Ishikawa (cell line): Measurements from ENCODE around the gene DST.

Source experiments
- CEBPB ChIP-seq: IDR thresholded peaks from 2 replicates; pipeline ENCODE4 v1.6.1; 2012
- CREB1 ChIP-seq: IDR thresholded peaks from 2 replicates; pipeline ENCODE4 v1.6.1; 2012; ENCODE audit warnings: low read depth
- EGR1 ChIP-seq: IDR thresholded peaks from 2 replicates; pipeline ENCODE4 v1.6.1; 2012
- EP300 ChIP-seq: IDR thresholded peaks from 2 replicates; pipeline ENCODE4 v1.6.1; 2012; ENCODE audit warnings: borderline replicate concordance
- FOXM1 ChIP-seq: IDR thresholded peaks from 2 replicates; pipeline ENCODE4 v1.6.1; 2012; ENCODE audit warnings: low read depth, borderline replicate concordance
- MAX ChIP-seq: IDR thresholded peaks from 2 replicates; pipeline ENCODE4 v1.6.1; 2012
- NFIC ChIP-seq: IDR thresholded peaks from 2 replicates; pipeline ENCODE4 v1.6.1; 2012
- RAD21 ChIP-seq: IDR thresholded peaks from 2 replicates; pipeline ENCODE4 v1.6.1; 2012; ENCODE audit warnings: low read depth
- TAF1 ChIP-seq: IDR thresholded peaks from 2 replicates; pipeline ENCODE4 v1.6.1; 2012; ENCODE audit warnings: low read depth, mild to moderate bottlenecking
- TCF12 ChIP-seq: IDR thresholded peaks from 2 replicates; pipeline ENCODE4 v1.6.1; 2012; ENCODE audit warnings: low read depth
- TEAD4 ChIP-seq: IDR thresholded peaks from 2 replicates; pipeline ENCODE4 v1.6.1; 2012
- YY1 ChIP-seq: IDR thresholded peaks from 2 replicates; pipeline ENCODE4 v1.6.1; 2012; ENCODE audit warnings: low read depth
- ZBTB7A ChIP-seq: IDR thresholded peaks from 2 replicates; pipeline ENCODE4 v1.6.1; 2012; ENCODE audit warnings: low read depth
- TF ChIP-seq, protein P1 (sequence below): IDR thresholded peaks from 2 replicates; pipeline ENCODE4 v1.6.1; 2012
- TF ChIP-seq, protein P2 (sequence below): IDR thresholded peaks from 2 replicates; pipeline ENCODE4 v1.6.1; 2012; ENCODE audit warnings: low read depth, mild to moderate bottlenecking

Gene DST

DNA sequence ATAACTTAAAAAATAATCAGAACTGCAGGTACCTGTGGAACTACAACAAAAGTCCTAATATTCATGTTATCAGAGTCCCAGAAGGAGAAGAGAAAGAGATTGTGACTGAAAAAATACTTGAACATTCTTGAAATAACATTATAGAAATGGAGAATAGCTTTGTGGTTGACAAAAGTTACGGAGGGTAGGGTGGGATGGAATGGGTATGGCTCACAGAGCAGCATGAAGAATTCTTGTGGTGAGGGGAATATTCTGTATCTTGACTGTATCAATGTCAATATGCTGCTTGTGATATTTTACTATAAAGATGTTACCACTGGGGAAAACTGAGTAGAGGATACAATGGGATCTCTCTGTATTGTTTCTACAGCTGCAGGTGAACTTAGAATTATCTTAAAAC, 122.5 kb downstream of the DST start:
- TF ChIP-seq, protein P1, sequence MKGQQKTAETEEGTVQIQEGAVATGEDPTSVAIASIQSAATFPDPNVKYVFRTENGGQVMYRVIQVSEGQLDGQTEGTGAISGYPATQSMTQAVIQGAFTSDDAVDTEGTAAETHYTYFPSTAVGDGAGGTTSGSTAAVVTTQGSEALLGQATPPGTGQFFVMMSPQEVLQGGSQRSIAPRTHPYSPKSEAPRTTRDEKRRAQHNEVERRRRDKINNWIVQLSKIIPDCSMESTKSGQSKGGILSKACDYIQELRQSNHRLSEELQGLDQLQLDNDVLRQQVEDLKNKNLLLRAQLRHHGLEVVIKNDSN, result no peak
- no peak for TF ChIP-seq MAX
- no peak for TF ChIP-seq YY1
- TF ChIP-seq TAF1, result no peak
- no peak for TF ChIP-seq NFIC
- TF ChIP-seq EGR1, result no peak
- no peak for TF ChIP-seq FOXM1
- TF ChIP-seq ZBTB7A, result no peak
- no peak for TF ChIP-seq TEAD4

DNA sequence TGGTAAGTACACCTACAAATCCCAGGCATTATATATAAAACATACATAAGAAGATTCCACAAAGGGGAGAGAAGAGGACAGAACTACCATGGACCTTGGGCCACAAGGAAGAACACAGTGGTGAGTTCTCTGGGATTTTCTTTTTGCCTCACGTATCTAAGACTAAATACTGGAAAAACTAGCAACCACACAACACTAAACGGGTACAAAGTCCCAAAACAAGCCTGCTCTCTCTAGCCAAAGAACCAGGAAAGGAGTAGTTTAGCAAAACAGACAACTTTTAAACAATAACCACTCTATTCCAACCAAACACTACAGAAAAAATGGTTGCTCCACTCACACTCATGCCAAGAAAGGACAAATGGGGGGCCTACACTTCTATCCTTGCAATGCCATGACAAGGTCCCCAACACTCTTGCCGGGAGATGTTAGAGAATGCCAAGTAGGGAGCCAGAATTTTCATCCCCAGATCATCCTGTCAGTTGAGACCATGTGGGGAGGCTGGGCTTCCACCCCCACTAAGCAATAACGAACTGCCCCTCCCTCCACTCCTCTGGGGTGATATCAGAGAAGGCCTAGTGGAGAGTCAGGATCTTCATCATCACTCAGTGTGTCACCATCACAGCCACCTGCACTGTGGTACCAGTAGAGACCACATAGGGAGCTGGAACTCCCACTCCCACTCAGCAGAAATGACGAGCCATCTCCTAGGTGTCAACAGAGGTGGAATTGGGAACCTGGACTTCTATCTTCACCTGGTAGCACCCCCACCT, 123.5 kb downstream of the DST start:
- TF ChIP-seq, protein P1, result no peak
- TF ChIP-seq NFIC (no peak), FOXM1 (no peak)

DNA sequence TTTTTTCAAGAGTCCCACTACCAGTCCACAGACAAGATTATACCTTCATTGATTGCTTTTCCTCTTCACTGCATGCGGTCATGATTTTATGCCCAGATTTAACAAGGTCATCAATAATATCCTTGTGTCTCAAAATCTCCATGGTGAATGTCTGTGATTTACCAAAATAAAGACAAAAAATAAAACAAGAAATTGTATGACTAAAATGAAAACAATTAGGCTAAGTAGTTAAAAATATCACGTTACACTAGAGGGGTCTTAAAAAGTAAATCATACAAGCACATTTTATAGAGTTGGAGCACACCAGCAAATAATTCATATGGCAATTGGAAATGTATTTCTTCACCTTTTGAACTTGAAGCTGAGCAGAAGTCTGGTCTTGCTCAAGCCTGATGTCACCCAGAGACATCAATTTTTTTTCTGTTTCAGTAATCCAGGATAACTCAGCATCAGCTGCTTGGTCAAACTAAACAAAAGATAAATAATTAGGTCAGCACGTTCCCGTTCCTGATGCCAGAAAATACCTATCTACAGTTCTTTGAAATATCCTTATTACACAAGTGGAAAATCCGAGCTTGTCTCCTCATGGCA, 125.4 kb downstream of the DST start:
- no peak for TF ChIP-seq ZBTB7A
- no peak for TF ChIP-seq TCF12
- TF ChIP-seq EP300, result no peak
- TF ChIP-seq RAD21, result no peak
- TF ChIP-seq CEBPB, result no peak
- no peak for TF ChIP-seq EGR1
- TF ChIP-seq NFIC, result no peak

DNA sequence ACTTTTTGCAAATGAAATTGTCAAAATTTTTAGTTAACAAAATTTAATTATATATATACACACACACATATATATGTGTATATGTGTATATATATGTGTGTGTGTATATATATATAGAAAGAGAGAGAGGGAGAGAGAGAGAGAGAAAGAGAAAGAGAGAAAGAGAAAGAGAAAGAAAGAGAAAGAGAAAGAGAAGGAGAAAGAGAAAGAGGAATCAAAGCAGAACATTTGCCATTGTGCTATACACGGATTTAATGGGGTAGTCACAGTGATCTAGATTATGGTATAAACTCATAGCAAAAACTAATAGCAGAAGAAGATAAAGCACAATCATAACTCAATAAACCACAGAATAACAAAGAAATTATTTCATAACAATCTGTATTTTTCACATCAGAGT, 126.7 kb downstream of the DST start:
- TF ChIP-seq, protein P1, result no peak
- no peak for TF ChIP-seq ZBTB7A

DNA sequence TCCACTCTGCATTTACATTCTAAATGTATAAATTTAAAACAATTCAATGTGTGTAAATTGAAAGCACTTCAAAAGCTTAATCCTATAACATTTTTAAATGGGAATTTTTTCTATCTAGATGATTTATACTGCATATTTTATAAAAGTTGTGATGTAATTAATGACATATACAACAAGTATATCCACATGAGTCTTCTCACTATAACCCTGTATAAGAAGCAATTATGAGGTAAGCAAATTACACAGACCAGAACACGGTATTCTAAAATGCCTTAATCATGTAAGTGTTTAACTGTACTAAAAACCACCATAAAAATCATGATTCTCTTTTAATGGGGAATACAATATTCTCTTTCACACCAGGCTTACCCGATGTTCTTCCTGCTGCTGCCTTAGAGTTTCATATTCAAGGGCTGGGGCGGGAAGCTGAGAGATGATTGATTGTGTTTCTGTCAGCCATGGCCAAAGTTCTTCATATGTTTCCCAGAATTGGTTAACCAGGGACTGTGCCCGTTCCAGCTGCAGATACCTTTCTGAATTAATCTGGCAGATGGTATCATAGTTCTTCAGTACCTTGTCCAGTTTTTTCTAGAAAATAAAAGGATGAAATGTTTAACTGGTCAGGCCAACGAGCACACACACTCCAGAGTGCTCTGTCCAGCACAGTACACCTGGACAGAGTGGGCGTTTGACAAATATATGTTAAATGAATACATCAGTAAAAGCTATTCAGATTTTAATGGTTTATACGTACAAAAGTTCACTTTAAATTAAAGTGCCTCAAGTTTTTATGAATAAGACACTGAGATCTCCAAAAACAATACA, 127.4 kb downstream of the DST start:
- TF ChIP-seq, protein P1, result no peak
- TF ChIP-seq, protein P2, sequence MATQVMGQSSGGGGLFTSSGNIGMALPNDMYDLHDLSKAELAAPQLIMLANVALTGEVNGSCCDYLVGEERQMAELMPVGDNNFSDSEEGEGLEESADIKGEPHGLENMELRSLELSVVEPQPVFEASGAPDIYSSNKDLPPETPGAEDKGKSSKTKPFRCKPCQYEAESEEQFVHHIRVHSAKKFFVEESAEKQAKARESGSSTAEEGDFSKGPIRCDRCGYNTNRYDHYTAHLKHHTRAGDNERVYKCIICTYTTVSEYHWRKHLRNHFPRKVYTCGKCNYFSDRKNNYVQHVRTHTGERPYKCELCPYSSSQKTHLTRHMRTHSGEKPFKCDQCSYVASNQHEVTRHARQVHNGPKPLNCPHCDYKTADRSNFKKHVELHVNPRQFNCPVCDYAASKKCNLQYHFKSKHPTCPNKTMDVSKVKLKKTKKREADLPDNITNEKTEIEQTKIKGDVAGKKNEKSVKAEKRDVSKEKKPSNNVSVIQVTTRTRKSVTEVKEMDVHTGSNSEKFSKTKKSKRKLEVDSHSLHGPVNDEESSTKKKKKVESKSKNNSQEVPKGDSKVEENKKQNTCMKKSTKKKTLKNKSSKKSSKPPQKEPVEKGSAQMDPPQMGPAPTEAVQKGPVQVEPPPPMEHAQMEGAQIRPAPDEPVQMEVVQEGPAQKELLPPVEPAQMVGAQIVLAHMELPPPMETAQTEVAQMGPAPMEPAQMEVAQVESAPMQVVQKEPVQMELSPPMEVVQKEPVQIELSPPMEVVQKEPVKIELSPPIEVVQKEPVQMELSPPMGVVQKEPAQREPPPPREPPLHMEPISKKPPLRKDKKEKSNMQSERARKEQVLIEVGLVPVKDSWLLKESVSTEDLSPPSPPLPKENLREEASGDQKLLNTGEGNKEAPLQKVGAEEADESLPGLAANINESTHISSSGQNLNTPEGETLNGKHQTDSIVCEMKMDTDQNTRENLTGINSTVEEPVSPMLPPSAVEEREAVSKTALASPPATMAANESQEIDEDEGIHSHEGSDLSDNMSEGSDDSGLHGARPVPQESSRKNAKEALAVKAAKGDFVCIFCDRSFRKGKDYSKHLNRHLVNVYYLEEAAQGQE, result peak; percentile 46; the same call in 1 of the 2 replicates
- no peak for TF ChIP-seq FOXM1

GRCh38 chr6:56514395-56514794, 128.3 kb downstream of the DST start:
- no peak for TF ChIP-seq EP300
- no peak for TF ChIP-seq RAD21
- no peak for TF ChIP-seq ZBTB7A
- TF ChIP-seq YY1, result no peak
- TF ChIP-seq CEBPB, result no peak
- TF ChIP-seq CREB1, result no peak
- TF ChIP-seq TCF12, result no peak
- no peak for TF ChIP-seq EGR1

DNA sequence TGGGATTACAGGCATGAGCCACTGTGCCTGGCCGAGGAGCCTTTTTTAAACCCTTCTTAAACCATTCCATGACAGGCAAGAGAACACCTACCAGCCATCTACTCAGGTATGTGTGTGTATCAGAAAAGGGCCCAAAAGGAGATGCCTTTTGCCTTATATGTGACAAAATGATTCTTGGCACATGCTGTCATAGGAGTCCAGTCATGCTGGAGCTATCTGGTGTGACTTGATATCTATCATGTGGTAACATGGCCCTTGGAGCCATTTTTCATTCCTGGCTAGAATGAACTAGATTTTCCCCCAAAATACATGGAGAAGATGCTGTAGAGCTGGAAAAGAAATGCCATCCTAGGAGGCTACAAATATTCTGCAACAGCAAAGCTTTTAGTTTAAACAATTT, 129.1 kb downstream of the DST start:
- TF ChIP-seq, protein P2, result no peak
- TF ChIP-seq EGR1 (no peak), FOXM1 (no peak), MAX (no peak), CEBPB (no peak), ZBTB7A (no peak), TAF1 (no peak), YY1 (no peak), RAD21 (no peak), TCF12 (no peak), CREB1 (no peak), EP300 (no peak), TEAD4 (no peak), NFIC (no peak)
- TF ChIP-seq, protein P1, result no peak
